HFFc6 (cell line): ENCODE results near the gene CHN1. TPM values are rescaled to one million over a fixed set of nuclear protein-coding genes. Genes with fewer than 3 reads are reported as not detected.
A peak's percentile ranks its signal among the peaks of the same experiment; 100 is the strongest.

Experiments
- DNase-seq: peaks from one replicate; pipeline ENCODE4 v3.0.0-alpha.2; 2018
- H3K27ac Mint-ChIP-seq: 2 replicates; pipeline ENCODE4 v1.8.0; 2020; ENCODE audit warnings: mild to moderate bottlenecking, mixed read lengths
- H3K27me3 Mint-ChIP-seq: 2 replicates; pipeline ENCODE4 v1.8.0; 2021; ENCODE audit warnings: mild to moderate bottlenecking, moderate library complexity, mixed read lengths; ENCODE audit not compliant: insufficient read depth
- H3K36me3 Mint-ChIP-seq: 2 replicates; pipeline ENCODE4 v1.8.0; 2021; ENCODE audit warnings: low read depth, mixed read lengths
- H3K4me1 Mint-ChIP-seq: 2 replicates; pipeline ENCODE4 v1.8.0; 2020; ENCODE audit warnings: low read depth, mixed read lengths
- H3K4me3 Mint-ChIP-seq: 2 replicates; pipeline ENCODE4 v1.8.0; 2020; ENCODE audit warnings: mild to moderate bottlenecking, moderate library complexity, mixed read lengths
- H3K9me3 Mint-ChIP-seq: 2 replicates; pipeline ENCODE4 v1.8.0; 2020; ENCODE audit warnings: mild to moderate bottlenecking, mixed read lengths
- total RNA-seq, 6 experiments: library from RNA; stranded (reverse); fragmentation: NEBNext Ultra II Directional; extraction: Animal tissue kit (Norgen Biotek cat#: 25700); gene quantifications; 2 replicates in 1 of 6; 3 replicates in 5 of 6; pipeline ENCODE4 v1.2.3, GENCODE V29; 2021
- TF ChIP-seq, protein P1 (sequence below): fragments of 200-600 bp; sonication (generic); IDR thresholded peaks from 2 replicates; pipeline ENCODE4 v1.5.0; 2021; ENCODE audit warnings: antibody characterized with exemption, mild to moderate bottlenecking

The CHN1 gene
- total RNA-seq, 6 experiments from 2014 or later, result 85.5 to 104 (median 97.2) TPM

DNA sequence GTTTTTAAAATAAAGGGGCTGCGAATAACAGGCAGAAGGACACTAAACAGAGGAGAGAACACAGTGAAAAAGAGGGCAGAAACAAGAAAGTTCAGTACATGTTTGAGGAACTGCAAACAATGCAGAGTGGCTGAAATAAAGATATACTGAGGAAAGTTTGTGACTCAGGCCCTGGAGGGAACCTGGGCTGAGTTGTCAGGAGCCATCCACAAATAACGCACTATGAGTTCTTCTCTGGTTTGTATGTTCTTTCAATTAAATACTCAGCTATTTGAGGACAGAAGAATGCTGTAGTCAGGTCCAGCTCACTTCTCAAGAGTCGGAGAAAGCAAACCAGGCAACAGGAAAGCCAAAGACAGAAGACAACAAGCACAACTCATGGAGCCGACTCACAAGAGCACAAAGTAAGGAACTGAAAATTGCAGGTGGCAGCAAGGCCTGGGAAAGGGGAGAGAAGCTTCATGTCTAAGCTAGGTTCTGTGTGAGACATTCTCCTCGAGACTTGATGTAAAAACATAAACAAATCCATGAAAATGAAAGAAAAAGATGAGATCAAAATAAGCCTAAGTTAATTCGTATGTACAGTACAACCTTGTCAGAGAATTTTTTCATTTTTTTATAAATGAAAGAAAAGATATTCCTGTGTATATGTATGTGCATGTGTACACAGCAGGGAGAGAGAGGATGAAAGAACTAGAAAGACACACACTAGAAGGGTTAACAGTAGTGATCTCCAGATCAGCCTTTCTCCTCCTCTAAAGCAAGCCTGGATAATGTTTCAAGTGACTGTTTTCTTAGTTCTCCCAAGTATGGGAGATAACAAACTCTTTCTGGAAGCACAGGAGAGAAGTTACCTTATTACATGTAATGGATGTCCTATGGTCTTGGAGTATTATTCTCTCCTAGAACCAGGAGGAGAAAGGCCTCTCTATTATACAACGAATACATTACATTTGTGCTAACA, 41.5 kb downstream of the CHN1 start:
- Mint-ChIP-seq H3K27ac (peak overlapping the region; percentile 73), H3K9me3 (no peaks in the 10 kb centered on the region), H3K27me3 (0 out of 2 replicates have a peak, but pooled peaks cover 2% of the 10 kb centered on the region), H3K4me1 (peaks cover 52% of the 10 kb centered on the region), H3K4me3 (peak overlapping the region; percentile 65; the same call in 1 of the 2 replicates), H3K36me3 (peaks cover 10% of the 10 kb centered on the region; the same call in 1 of the 2 replicates)
- DNase-seq, result no peak
- TF ChIP-seq, protein P1, sequence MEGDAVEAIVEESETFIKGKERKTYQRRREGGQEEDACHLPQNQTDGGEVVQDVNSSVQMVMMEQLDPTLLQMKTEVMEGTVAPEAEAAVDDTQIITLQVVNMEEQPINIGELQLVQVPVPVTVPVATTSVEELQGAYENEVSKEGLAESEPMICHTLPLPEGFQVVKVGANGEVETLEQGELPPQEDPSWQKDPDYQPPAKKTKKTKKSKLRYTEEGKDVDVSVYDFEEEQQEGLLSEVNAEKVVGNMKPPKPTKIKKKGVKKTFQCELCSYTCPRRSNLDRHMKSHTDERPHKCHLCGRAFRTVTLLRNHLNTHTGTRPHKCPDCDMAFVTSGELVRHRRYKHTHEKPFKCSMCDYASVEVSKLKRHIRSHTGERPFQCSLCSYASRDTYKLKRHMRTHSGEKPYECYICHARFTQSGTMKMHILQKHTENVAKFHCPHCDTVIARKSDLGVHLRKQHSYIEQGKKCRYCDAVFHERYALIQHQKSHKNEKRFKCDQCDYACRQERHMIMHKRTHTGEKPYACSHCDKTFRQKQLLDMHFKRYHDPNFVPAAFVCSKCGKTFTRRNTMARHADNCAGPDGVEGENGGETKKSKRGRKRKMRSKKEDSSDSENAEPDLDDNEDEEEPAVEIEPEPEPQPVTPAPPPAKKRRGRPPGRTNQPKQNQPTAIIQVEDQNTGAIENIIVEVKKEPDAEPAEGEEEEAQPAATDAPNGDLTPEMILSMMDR, result no peak

- H3K36me3 Mint-ChIP-seq, result peaks cover 10% of the 10 kb centered on the region; the same call in 1 of the 2 replicates
- TF ChIP-seq, protein P1, result no peak
- H3K27me3 Mint-ChIP-seq, result 0 out of 2 replicates have a peak, but pooled peaks cover 2% of the 10 kb centered on the region
- no peak overlapping the region for H3K27ac Mint-ChIP-seq
- no peak overlapping the region for H3K4me3 Mint-ChIP-seq
- peaks cover 23% of the 10 kb centered on the region for H3K4me1 Mint-ChIP-seq
- DNase-seq, result no peak
- no peaks in the 10 kb centered on the region for H3K9me3 Mint-ChIP-seq
Measured at GRCh38 chr2:174959787-174960186, 45.4 kb downstream of the CHN1 start.

DNA sequence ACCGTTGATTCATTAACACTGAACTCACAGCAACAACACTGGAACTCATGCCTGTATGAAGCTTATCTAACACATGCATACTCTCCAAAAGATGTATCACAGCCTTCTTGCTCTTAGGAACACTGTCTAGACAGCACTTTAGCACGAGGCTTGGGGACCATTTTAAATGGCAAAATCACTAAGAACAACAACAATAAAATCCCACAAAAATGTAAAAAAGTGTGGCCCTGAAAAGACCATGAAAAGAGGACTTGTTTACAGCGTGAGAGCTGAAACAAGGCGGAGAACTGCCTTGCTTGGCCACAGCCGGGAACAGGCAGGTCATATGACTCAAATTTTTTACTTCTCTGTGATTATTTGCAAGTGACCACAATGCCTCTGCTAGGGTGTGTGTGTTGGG, 48.1 kb downstream of the CHN1 start:
- Mint-ChIP-seq H3K9me3 (no peaks in the 10 kb centered on the region), H3K36me3 (no peaks in the 10 kb centered on the region), H3K4me3 (no peak overlapping the region), H3K27me3 (peaks cover 3% of the 10 kb centered on the region; the same call in 1 of the 2 replicates), H3K4me1 (peaks cover 17% of the 10 kb centered on the region), H3K27ac (no peak overlapping the region)
- TF ChIP-seq, protein P1, result no peak
- no peak for DNase-seq

- peak overlapping the region; percentile 2; the same call in 1 of the 2 replicates for H3K27ac Mint-ChIP-seq
- DNase-seq, result no peak
- TF ChIP-seq, protein P1, result no peak
- peaks cover 35% of the 10 kb centered on the region for H3K4me1 Mint-ChIP-seq
- H3K36me3 Mint-ChIP-seq, result no peaks in the 10 kb centered on the region
- H3K4me3 Mint-ChIP-seq, result no peak overlapping the region; the same call in 1 of the 2 replicates
- H3K9me3 Mint-ChIP-seq, result no peaks in the 10 kb centered on the region
- H3K27me3 Mint-ChIP-seq, result peaks cover 1% of the 10 kb centered on the region; the same call in 1 of the 2 replicates
Measured at GRCh38 chr2:174952607-174953006, 52.6 kb downstream of the CHN1 start.

- TF ChIP-seq, protein P1, result no peak
- Mint-ChIP-seq H3K4me1 (peaks cover 35% of the 10 kb centered on the region), H3K4me3 (peak overlapping the region; percentile 18; the same call in 1 of the 2 replicates), H3K36me3 (no peaks in the 10 kb centered on the region), H3K27me3 (peaks cover 1% of the 10 kb centered on the region; the same call in 1 of the 2 replicates), H3K9me3 (no peaks in the 10 kb centered on the region), H3K27ac (no peak overlapping the region)
- peak; percentile 65 for DNase-seq
Measured at GRCh38 chr2:174951745-174952144, 53.4 kb downstream of the CHN1 start.
